Fibroblast of lung (primary cell): ENCODE measurements around the gene CAPN12.

ENCODE experiments used
- EZH2 ChIP-seq: IDR thresholded peaks from 2 replicates; pipeline ENCODE4 v1.5.1; 2012; ENCODE audit warnings: low read length, control low read depth, mild to moderate bottlenecking; ENCODE audit errors: missing control alignments
- TF ChIP-seq, protein P1 (sequence below), 2 donors: IDR thresholded peaks in 1 of 2; conservative IDR thresholded peaks in 1 of 2; 1 replicate in 1 of 2; 2 replicates in 1 of 2; pipeline ENCODE4 v1.5.1; 2011 to 2012; ENCODE audit warnings: low read length in 2 of 2, control low read depth in 1 of 2, inconsistent platforms in 1 of 2, low read depth in 1 of 2, mild to moderate bottlenecking in 1 of 2

DNA sequence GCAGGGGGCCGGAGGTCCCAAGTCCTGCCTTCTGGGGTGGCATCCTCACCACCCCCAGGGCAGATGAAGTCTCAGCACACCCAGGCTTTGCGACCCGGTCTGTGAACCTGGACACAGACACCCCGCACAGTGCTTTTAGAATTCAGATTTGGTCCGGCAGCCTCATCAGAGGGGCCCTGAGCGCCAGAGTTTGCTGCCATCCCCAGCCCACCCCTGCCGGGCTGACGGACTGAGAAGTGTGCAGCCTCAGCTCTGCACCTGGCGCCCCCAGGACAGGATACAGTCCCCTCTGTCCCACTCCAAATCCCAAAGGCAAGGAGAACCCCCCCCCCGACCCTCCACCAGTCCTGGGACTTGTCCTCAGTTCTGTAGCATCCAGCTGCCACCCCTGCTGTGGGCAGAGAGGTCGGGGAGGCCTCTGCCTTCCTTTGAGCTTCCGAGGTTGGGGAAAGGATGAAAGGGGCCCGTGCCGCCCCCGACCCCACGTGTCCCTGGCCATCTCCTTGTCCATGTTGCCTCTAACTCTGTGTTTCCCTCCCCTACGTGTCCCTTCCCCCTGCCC, 16.9 kb downstream of the CAPN12 start:
- TF ChIP-seq, protein P1, sequence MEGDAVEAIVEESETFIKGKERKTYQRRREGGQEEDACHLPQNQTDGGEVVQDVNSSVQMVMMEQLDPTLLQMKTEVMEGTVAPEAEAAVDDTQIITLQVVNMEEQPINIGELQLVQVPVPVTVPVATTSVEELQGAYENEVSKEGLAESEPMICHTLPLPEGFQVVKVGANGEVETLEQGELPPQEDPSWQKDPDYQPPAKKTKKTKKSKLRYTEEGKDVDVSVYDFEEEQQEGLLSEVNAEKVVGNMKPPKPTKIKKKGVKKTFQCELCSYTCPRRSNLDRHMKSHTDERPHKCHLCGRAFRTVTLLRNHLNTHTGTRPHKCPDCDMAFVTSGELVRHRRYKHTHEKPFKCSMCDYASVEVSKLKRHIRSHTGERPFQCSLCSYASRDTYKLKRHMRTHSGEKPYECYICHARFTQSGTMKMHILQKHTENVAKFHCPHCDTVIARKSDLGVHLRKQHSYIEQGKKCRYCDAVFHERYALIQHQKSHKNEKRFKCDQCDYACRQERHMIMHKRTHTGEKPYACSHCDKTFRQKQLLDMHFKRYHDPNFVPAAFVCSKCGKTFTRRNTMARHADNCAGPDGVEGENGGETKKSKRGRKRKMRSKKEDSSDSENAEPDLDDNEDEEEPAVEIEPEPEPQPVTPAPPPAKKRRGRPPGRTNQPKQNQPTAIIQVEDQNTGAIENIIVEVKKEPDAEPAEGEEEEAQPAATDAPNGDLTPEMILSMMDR (conservative IDR thresholded peaks at IDR 0.05 in 1 of 2, IDR thresholded peaks at IDR 0.05 in 1 of 2; ENCODE audit: low read depth in 1 of 2, low read length in 2 of 2), result no peak
- TF ChIP-seq EZH2, result no peak
